Stimulated activated CD8-positive, alpha-beta memory T cell treated with anti-CD3 and anti-CD28 coated beads, Interleukin-15, amount 100 ng/mL, for 4 hours (primary cell): ENCODE data around the gene DPY19L2.
A peak's percentile ranks its signal among the peaks of the same experiment; 100 is the strongest.
"Not testable (repeated sequence)": the region's sequence is repeated elsewhere in the genome, so short reads cannot be mapped to it uniquely, and the experiment has no call there.

Experiments used
- DNase-seq, 2 donors: peaks; one replicate each; pipeline ENCODE4 v3.0.0-alpha.2; 2020; ENCODE audit warnings: low read depth in 2 of 2

The DPY19L2 gene

DNA sequence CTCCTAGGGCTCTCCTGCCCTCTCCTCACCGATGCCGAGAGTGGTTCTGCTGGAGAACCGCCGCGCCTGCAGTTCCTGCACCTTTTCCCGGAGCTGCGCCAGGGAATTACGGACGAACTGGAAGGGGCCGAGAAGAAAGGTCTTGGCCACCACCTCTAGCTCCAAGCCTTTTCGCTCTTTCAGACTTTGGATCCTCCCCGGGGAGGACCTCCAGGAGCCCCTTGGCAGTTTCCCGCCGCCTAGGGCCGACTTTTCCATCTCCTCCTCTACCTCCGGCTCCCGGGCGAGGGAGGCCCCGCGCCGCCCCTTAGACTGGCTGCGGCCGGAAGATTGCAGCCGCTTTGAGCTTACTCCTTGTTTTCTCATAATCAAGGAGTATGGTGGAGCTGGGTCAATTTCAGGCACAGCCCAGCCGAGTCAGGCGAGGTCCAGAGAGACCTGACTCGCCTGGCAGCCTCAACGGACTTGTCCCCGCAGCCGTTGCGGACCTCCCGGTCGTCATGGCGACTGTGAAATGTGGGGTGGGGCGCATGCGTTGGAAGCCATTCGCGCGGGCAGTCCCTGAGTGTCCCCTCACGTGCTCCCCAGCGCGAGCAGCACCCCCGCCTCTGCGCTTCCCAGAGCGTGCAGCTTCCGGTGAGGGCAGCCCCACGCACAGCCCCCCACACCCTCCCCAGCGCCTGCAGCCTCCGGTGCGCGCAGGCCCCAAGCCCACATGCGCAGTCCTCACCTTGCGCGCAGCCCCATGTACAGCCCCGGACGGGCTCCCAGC is at the start of gene DPY19L2:
Gene DPY19L2 (minus strand): TSS at position 466 of the 772 bp plus-strand sequence. CDS start 100 bp downstream, at position 366.
- peak; percentile 29 to 42 for DNase-seq

GRCh38 chr12:63716891-63717290 is 48.6 kb upstream of the DPY19L2 start:
- not testable (repeated sequence) for DNase-seq

DNA sequence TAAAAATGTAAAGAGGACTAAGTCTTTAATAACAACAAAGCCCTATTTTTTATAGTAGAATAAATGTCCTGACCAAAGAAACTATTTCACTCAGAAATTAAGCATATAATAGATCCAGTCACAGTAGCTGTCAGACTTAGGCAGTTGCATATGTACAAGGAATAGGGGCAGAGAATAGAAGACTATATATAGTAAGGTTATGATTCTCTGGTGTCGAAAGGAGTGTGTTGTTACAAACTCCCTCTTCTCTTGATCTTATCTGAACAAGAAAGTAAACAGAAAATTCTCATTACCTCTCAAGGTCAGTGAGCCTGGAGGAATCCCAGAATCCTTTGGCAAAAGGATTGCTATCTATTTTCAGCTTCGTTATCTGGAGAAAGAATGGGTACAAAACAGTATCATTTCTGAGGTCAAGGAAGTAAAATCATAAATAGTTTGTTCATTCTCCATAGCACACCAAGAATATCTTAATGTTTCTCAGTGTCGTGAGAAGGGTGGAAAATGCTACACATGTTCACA is 46.9 kb upstream of the DPY19L2 start:
- not testable (repeated sequence) for DNase-seq

DNA sequence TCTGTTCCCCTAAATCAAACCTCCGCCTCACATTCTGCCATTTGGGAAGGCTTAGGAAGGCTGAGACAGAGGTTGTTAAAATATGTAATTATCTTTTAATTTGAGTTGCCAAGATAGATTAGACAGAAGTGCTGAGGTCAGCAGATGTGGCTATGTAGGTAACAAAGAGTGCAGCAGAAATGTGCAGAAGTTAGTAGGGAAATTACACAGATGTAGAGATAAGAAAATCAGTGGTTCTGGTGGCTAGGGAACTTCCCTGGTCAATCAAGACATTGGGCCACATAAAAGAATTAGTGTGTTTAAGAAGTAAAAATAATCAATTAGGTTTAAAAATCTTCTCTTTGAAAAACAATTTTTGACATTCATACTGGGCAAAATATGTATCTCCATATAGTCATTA is 46.1 kb upstream of the DPY19L2 start:
- DNase-seq, result not testable (repeated sequence)

DNA sequence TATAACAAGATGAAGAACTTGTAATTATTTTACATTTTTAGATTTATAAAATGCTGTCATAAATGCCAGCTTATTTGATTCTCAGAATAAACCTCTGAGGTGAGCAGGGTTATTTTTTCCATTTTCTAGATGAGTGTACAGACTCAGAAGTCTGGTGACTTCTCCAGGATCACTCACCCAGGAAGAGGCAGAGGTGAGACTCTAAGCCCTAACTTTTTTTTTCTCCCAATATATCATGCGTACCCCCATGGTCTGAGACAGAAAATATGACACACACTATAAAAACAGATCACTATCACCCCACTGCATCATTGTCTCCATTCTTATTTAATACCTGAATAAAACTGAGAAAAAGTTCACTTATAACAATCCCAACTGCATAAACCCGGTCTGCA is 45.4 kb upstream of the DPY19L2 start:
- DNase-seq, result not testable (repeated sequence)

- DNase-seq, result not testable (repeated sequence)
Measured at GRCh38 chr12:63712979-63713680, 44.8 kb upstream of the DPY19L2 start.

DNA sequence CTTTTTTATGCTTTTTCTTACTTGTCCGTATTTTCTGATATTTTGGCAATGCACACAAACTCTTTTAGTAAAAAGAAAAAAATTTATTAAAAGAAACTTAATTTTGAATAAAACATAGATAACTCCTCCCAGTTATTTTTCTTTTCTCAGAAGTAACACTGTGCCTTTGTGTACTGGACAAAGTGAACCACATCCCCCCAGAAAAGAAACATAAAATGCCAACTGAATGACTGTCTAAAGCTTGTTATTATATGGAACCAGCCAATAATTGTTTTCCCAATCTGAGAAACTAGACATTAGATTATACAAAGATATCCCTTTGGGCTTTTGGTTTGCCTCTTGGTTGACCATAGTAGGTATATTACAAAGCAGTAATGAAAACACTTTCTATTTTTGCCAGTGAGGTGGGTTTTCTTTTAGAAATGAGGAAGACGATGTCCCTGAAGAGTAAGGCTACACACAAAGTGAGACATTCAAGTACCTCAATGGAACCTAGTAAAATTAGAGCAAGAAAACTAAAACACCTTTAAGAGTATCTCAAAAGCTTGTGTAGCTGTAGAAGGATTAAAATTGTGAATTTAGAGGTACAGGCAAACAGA is 44.2 kb upstream of the DPY19L2 start:
- not testable (repeated sequence) for DNase-seq

GRCh38 chr12:63711339-63711738 is 43.0 kb upstream of the DPY19L2 start:
- DNase-seq, result not testable (repeated sequence)

DNA sequence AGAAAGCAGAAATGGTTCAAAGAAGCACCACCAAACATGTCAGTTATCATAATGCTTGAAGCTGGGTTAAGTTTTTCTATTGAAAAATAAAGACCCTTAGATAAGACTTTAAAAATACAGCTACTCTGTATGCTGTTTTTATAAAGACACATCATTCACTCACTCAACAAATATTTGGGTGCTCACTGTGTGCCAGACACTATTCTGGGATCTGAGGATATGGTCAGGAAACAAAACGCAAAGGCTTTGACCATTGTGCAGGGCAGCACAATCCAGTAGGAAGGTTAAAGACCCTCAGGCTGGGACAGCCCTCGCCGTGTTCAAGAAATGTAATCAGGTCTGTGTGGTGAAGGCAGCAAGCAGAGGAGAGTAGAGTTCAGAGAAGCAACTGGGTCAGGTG is 38.0 kb upstream of the DPY19L2 start:
- DNase-seq, result no peak

DNA sequence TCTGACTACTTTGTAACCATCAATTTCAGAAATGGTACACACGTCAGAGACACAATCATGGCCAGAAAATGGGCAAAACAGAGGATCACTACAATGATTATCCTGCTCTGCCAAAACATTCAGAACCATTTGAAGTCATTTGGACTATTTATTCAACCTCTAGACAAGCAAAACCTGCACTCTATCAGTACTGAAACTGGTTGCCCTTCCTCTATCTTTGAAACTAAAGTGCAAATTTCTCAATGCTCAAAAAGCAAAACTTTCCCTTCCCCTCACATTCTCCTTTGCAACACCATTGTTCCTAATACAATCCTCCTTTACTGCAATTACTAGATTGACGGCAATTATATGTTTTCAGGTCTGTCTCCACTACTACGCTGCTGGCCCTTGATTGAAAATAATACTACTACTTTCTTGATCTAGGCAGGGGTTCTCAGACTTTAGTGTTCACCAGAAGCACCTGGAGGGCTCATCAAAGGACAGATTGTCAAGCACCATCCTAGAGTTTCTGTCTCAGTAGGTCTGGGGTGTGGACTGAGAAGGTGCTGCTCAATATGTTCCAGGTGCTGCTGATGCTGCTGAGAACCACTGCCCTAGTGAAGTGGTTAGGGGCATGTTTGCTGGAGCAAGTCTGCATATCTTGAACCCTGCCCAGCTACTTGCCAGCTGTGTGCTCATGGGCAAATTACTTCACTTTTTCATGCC is 31.5 kb upstream of the DPY19L2 start:
- not testable (repeated sequence) for DNase-seq

DNA sequence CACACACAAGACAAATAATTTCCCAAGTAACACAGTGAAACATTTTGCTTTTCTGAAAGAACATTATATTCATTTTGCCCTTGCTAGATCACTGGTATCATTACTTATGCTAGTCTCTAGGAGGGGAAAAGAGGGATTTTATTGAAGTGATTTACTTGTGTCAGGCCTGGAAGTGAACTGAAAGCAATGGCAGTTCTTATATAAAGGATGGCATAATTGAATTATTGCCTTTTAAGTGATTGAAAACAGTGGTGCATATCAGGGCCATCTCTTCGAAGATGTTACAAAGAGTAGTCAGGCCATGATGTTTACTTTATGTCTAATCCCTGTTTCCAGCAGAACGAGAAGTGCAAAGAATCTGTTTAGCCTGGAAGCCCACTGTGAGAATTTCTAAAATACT is 30.7 kb upstream of the DPY19L2 start:
- DNase-seq, result not testable (repeated sequence)

- not testable (repeated sequence) for DNase-seq
Measured at GRCh38 chr12:63690837-63691236, 22.5 kb upstream of the DPY19L2 start.

DNA sequence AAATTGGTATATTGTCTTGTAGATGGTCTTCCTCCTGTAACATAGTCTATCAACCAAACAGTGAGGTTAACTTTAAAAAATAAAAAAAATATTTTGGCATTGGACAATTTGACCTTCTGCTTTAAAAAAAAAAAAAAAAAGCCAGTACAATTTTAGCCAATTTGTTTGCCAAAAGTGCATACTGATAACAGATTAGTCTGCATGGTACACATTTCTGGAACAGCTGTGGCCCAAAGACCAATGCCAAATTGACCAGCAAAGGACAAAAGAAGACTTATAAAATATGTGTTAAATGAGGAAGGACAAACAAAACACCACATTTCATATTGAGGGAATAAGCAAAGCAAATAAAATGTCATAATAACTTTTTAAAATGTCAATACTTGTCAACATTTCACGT is 20.8 kb upstream of the DPY19L2 start:
- DNase-seq, result not testable (repeated sequence)

DNA sequence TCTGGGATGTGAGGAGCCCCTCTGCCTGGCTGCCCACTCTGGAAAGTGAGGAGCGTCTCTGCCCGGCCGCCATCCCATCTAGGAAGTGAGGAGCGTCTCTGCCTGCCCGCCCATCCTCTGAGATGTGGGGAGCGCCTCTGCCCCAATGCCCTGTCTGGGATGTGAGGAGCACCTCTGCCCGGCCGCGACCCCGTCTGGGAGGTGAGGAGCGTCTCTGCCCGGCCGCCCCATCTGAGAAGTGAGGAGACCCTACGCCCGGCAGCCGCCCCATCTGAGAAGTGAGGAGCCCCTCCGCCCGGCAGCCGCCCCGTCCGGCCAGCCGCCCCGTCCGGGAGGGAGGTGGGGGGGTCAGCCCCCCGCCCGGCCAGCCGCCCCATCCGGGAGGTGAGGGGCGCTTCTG is 18.3 kb upstream of the DPY19L2 start:
- not testable (repeated sequence) for DNase-seq

DNA sequence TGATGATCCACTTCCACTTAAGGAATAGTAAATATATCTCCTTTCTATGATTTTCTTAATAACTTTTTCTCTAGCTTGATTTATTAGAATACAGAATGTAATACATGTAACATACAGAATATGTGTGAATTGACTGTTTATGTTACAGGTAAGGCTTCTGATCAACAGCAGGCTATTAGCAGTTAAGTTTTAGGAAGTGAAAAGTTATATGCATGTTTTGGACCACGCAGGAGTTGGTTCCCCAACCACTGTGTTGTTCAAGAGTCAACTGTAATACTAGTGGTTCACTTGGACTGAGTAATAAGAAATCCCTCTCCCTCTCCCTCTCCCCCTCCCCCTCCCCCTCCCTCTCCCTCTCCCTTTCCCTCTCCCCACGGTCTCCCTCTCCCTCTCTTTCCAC is 17.5 kb upstream of the DPY19L2 start:
- DNase-seq, result not testable (repeated sequence)

DNA sequence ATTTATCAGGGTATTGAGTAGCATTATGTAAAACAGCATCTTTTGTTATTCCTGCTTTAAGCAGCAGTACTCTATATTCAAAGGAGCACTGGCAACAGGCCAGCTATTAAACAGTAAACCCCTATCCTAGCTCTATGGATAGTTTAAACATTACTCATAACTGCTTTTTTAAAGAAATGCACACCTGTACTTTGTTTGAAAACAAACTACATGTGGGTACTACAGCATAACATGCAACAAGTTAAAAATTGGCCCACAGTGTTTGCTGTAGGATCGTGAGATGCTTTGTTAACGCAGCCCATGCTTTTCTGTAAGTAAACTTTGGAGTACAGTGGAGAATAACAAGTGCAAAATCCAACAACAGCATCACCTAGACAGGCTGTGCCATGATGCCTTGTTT is 14.3 kb upstream of the DPY19L2 start:
- not testable (repeated sequence) for DNase-seq

DNA sequence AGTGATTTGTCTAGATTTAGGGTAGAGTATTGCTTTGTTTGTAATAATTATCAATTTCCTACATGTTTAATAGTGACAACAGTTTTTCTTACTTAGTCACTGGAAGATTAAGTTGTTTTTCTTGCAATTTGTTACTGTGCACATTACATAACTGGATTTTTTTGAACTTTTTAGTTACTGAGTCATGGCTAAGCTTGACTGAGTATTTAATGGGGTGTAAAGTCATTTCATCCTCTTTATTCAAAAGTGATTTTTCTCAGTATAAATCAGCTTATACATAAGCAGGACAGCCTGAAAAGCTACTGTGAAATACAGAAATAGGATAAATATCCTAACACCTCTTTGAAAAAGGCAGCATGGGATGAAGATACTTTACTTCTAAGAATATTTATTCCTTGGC is 12.5 kb upstream of the DPY19L2 start:
- DNase-seq, result not testable (repeated sequence)

DNA sequence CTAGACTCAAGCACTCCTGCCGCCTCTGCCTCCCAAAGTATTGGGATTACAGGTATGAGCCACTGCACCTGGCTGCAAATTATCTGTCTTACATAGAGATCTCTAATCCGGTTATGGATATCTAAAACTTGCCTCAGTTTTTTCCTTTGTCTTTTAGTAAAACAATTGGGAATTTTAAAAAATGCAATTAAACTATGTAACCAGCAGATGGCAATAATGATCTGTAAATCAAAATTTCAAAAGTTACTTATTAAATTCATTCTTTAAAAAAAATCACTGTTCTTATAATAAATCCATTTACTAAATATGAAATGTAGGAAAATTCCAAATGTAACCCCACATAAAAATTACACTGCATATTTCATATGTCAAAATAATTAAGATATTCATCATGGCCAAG is 4.3 kb upstream of the DPY19L2 start:
- DNase-seq, result not testable (repeated sequence)

DNA sequence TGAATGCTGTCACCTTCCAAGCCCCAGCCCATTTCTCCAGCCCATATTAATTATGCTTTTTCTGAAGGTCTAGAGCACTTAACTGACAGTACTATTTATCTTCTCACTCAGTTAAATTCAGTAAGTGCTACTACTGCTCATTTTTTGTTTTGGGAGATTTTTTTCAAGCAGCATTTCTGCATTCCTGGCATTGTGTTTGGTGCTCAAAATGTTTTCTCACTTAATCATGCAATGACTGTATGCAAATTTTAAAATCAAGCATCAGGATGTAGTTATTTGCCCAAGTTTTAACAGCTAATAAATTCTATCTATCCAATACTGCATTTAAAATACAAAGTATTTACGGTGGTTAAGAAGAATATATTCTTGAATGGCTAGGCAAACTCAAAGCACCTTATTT is 1.6 kb upstream of the DPY19L2 start:
- DNase-seq, result not testable (repeated sequence)

DNA sequence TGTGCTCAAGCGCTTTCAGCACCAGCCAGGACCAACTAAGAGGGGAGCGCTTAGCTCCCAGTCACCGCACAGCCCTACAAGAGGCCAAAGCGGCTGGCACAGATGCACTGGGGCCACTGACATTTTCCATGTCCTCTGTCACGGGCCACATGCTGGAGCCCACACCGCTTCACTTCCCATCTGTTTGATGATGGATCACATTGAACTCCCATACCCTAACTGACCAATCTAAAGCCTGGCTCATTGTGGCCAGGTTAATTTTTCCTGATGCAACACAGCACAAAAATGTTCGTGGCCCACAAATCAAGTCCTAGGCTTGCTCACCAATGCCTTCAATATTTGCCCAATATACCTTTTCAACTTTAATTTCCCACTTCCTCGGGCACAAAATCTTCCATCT is 1.1 kb upstream of the DPY19L2 start:
- not testable (repeated sequence) for DNase-seq

GRCh38 chr12:63668800-63669365 is 590 bp upstream of the DPY19L2 start:
- not testable (repeated sequence) for DNase-seq
